ENCODE data around the gene MYO1F. TPM values are rescaled to one million over a fixed set of nuclear protein-coding genes. Genes with fewer than 3 reads are reported as not detected.
"Not testable (repeated sequence)": the region's sequence is repeated elsewhere in the genome, so short reads cannot be mapped to it uniquely, and the experiment has no call there.

The MYO1F gene
- total RNA-seq, 1 experiment from 2014 or later, result not detected

- H3K9me3 ChIP-seq (ENCODE audit: low read length), result no peaks in the 10 kb centered on the region
- H3K36me3 ChIP-seq (ENCODE audit: insufficient read depth, low read length), result no peaks in the 10 kb centered on the region
- DNase-seq, result peak; percentile 90
- no peak overlapping the region for H2AFZ ChIP-seq (ENCODE audit: low read length)
- H3K79me2 ChIP-seq (ENCODE audit: low read length), result no peaks in the 10 kb centered on the region
- no peaks in the 10 kb centered on the region for H3K27me3 ChIP-seq (ENCODE audit: low read length)
- no peak overlapping the region for H3K9ac ChIP-seq (ENCODE audit: low read length)
- no peaks in the 10 kb centered on the region for H3K9me2 ChIP-seq (replicated peaks; ENCODE audit: insufficient read depth, low read length)
- H3K4me2 ChIP-seq (ENCODE audit: low read depth, low read length, poor library complexity, severe bottlenecking), result no peak overlapping the region
- no peak overlapping the region for H3K27ac ChIP-seq (ENCODE audit: low read length)
- H4K20me1 ChIP-seq (ENCODE audit: insufficient read depth, low read depth, low read length), result 0 out of 2 replicates have a peak, but pooled peaks cover 3% of the 10 kb centered on the region
- no peaks in the 10 kb centered on the region for H3K4me1 ChIP-seq (ENCODE audit: low read length)
- no peak overlapping the region for H3K4me3 ChIP-seq (ENCODE audit: low read length)
Observed at GRCh38 chr19:8578642-8579265, 1.5 kb upstream of the MYO1F start.

GRCh38 chr19:8577741-8578140 is 499 bp upstream of the MYO1F start:
- Histone ChIP-seq H2AFZ (ENCODE audit: low read length) (no peak overlapping the region), H3K27me3 (ENCODE audit: low read length) (no peaks in the 10 kb centered on the region), H3K9me3 (ENCODE audit: low read length) (no peaks in the 10 kb centered on the region), H3K4me1 (ENCODE audit: low read length) (no peaks in the 10 kb centered on the region), H3K9ac (ENCODE audit: low read length) (no peak overlapping the region), H3K4me3 (ENCODE audit: low read length) (no peak overlapping the region), H3K4me2 (ENCODE audit: low read depth, low read length, poor library complexity, severe bottlenecking) (no peak overlapping the region), H3K79me2 (ENCODE audit: low read length) (no peaks in the 10 kb centered on the region), H4K20me1 (ENCODE audit: insufficient read depth, low read depth, low read length) (0 out of 2 replicates have a peak, but pooled peaks cover 3% of the 10 kb centered on the region), H3K36me3 (ENCODE audit: insufficient read depth, low read length) (no peaks in the 10 kb centered on the region), H3K27ac (ENCODE audit: low read length) (no peak overlapping the region), H3K9me2 (replicated peaks; ENCODE audit: insufficient read depth, low read length) (no peaks in the 10 kb centered on the region)
- no peak for DNase-seq

GRCh38 chr19:8576273-8576993 is 809 bp downstream of the MYO1F start:
- Histone ChIP-seq H3K9me3 (ENCODE audit: low read length) (no peaks in the 10 kb centered on the region), H3K4me2 (ENCODE audit: low read depth, low read length, poor library complexity, severe bottlenecking) (no peak overlapping the region), H3K4me3 (ENCODE audit: low read length) (no peak overlapping the region), H3K9me2 (replicated peaks; ENCODE audit: insufficient read depth, low read length) (no peaks in the 10 kb centered on the region), H3K27ac (ENCODE audit: low read length) (no peak overlapping the region), H3K79me2 (ENCODE audit: low read length) (no peaks in the 10 kb centered on the region), H3K4me1 (ENCODE audit: low read length) (no peaks in the 10 kb centered on the region), H3K36me3 (ENCODE audit: insufficient read depth, low read length) (no peaks in the 10 kb centered on the region), H3K9ac (ENCODE audit: low read length) (no peak overlapping the region), H2AFZ (ENCODE audit: low read length) (no peak overlapping the region), H3K27me3 (ENCODE audit: low read length) (no peaks in the 10 kb centered on the region), H4K20me1 (ENCODE audit: insufficient read depth, low read depth, low read length) (0 out of 2 replicates have a peak, but pooled peaks cover 3% of the 10 kb centered on the region)
- DNase-seq, result no peak

- H4K20me1 ChIP-seq (ENCODE audit: insufficient read depth, low read depth, low read length), result 0 out of 2 replicates have a peak, but pooled peaks cover 3% of the 10 kb centered on the region
- DNase-seq, result no peak
- H3K4me3 ChIP-seq (ENCODE audit: low read length), result no peak overlapping the region
- no peaks in the 10 kb centered on the region for H3K9me3 ChIP-seq (ENCODE audit: low read length)
- H3K79me2 ChIP-seq (ENCODE audit: low read length), result no peaks in the 10 kb centered on the region
- no peak overlapping the region for H3K9ac ChIP-seq (ENCODE audit: low read length)
- H3K36me3 ChIP-seq (ENCODE audit: insufficient read depth, low read length), result no peaks in the 10 kb centered on the region
- H3K27me3 ChIP-seq (ENCODE audit: low read length), result no peaks in the 10 kb centered on the region
- H3K4me1 ChIP-seq (ENCODE audit: low read length), result no peaks in the 10 kb centered on the region
- no peak overlapping the region for H2AFZ ChIP-seq (ENCODE audit: low read length)
- H3K27ac ChIP-seq (ENCODE audit: low read length), result no peak overlapping the region
- no peak overlapping the region for H3K4me2 ChIP-seq (ENCODE audit: low read depth, low read length, poor library complexity, severe bottlenecking)
- H3K9me2 ChIP-seq (replicated peaks; ENCODE audit: insufficient read depth, low read length), result no peaks in the 10 kb centered on the region
Observed at GRCh38 chr19:8575467-8575997, 1.7 kb downstream of the MYO1F start.

- not testable (repeated sequence) for DNase-seq; H3K36me3 ChIP-seq (ENCODE audit: insufficient read depth, low read length); H3K79me2 ChIP-seq (ENCODE audit: low read length); H3K9me2 ChIP-seq (replicated peaks; ENCODE audit: insufficient read depth, low read length); H3K4me1 ChIP-seq (ENCODE audit: low read length); H3K9me3 ChIP-seq (ENCODE audit: low read length); H3K4me3 ChIP-seq (ENCODE audit: low read length); H3K27me3 ChIP-seq (ENCODE audit: low read length); H3K27ac ChIP-seq (ENCODE audit: low read length); H3K4me2 ChIP-seq (ENCODE audit: low read depth, low read length, poor library complexity, severe bottlenecking); H2AFZ ChIP-seq (ENCODE audit: low read length); H4K20me1 ChIP-seq (ENCODE audit: insufficient read depth, low read depth, low read length); H3K9ac ChIP-seq (ENCODE audit: low read length)
Observed at GRCh38 chr19:8574619-8574922, 2.7 kb downstream of the MYO1F start.

GRCh38 chr19:8573316-8573715 is 3.9 kb downstream of the MYO1F start:
- Histone ChIP-seq H3K27me3 (ENCODE audit: low read length) (no peaks in the 10 kb centered on the region), H2AFZ (ENCODE audit: low read length) (no peak overlapping the region), H3K4me1 (ENCODE audit: low read length) (no peaks in the 10 kb centered on the region), H3K36me3 (ENCODE audit: insufficient read depth, low read length) (no peaks in the 10 kb centered on the region), H3K4me2 (ENCODE audit: low read depth, low read length, poor library complexity, severe bottlenecking) (no peak overlapping the region), H3K9me2 (replicated peaks; ENCODE audit: insufficient read depth, low read length) (no peaks in the 10 kb centered on the region), H4K20me1 (ENCODE audit: insufficient read depth, low read depth, low read length) (no peaks in the 10 kb centered on the region), H3K27ac (ENCODE audit: low read length) (no peak overlapping the region), H3K4me3 (ENCODE audit: low read length) (no peak overlapping the region), H3K79me2 (ENCODE audit: low read length) (no peaks in the 10 kb centered on the region), H3K9me3 (ENCODE audit: low read length) (no peaks in the 10 kb centered on the region), H3K9ac (ENCODE audit: low read length) (no peak overlapping the region)
- no peak for DNase-seq

GRCh38 chr19:8571006-8571411 is 6.2 kb downstream of the MYO1F start:
- Histone ChIP-seq H3K27ac (ENCODE audit: low read length) (no peak overlapping the region), H3K4me1 (ENCODE audit: low read length) (no peaks in the 10 kb centered on the region), H3K4me2 (ENCODE audit: low read depth, low read length, poor library complexity, severe bottlenecking) (no peak overlapping the region)

GRCh38 chr19:8569066-8569771 is 8.0 kb downstream of the MYO1F start:
- H4K20me1 ChIP-seq (ENCODE audit: insufficient read depth, low read depth, low read length), result no peaks in the 10 kb centered on the region
- no peaks in the 10 kb centered on the region for H3K27me3 ChIP-seq (ENCODE audit: low read length)
- no peaks in the 10 kb centered on the region for H3K4me1 ChIP-seq (ENCODE audit: low read length)
- no peak overlapping the region for H3K4me2 ChIP-seq (ENCODE audit: low read depth, low read length, poor library complexity, severe bottlenecking)
- H3K9me2 ChIP-seq (replicated peaks; ENCODE audit: insufficient read depth, low read length), result no peaks in the 10 kb centered on the region
- H3K79me2 ChIP-seq (ENCODE audit: low read length), result no peaks in the 10 kb centered on the region
- H3K36me3 ChIP-seq (ENCODE audit: insufficient read depth, low read length), result no peaks in the 10 kb centered on the region
- no peaks in the 10 kb centered on the region for H3K9me3 ChIP-seq (ENCODE audit: low read length)
- H3K27ac ChIP-seq (ENCODE audit: low read length), result no peak overlapping the region
- H2AFZ ChIP-seq (ENCODE audit: low read length), result no peak overlapping the region
- no peak for DNase-seq
- no peak overlapping the region for H3K4me3 ChIP-seq (ENCODE audit: low read length)
- no peak overlapping the region for H3K9ac ChIP-seq (ENCODE audit: low read length)

More at GRCh38 chr19:8571006-8571411, 6.2 kb downstream of the MYO1F start:
- no peaks in the 10 kb centered on the region for H4K20me1 ChIP-seq (ENCODE audit: insufficient read depth, low read depth, low read length)
- H3K36me3 ChIP-seq (ENCODE audit: insufficient read depth, low read length), result no peaks in the 10 kb centered on the region
- H3K9me2 ChIP-seq (replicated peaks; ENCODE audit: insufficient read depth, low read length), result no peaks in the 10 kb centered on the region
- no peaks in the 10 kb centered on the region for H3K79me2 ChIP-seq (ENCODE audit: low read length)
- H3K9ac ChIP-seq (ENCODE audit: low read length), result no peak overlapping the region
- no peak for DNase-seq
- no peaks in the 10 kb centered on the region for H3K27me3 ChIP-seq (ENCODE audit: low read length)
- no peak overlapping the region for H3K4me3 ChIP-seq (ENCODE audit: low read length)
- H3K9me3 ChIP-seq (ENCODE audit: low read length), result no peaks in the 10 kb centered on the region
- no peak overlapping the region for H2AFZ ChIP-seq (ENCODE audit: low read length)
